Natural killer cell (primary cell): ENCODE data around the gene SARS2. TPM values are rescaled to one million over a fixed set of nuclear protein-coding genes. Genes with fewer than 3 reads are reported as not detected.

Source experiments
- ATAC-seq, 3 donors: fragments of 150-1000 bp in 2 of 3; fragments of 200-7000 bp in 1 of 3; cut with Tn5 transposase; 1 replicate in 1 of 3; 2 replicates in 2 of 3; pipeline ENCODE4 v1.10.0; 2021; ENCODE audit warnings: mild to moderate bottlenecking in 2 of 3, moderate library complexity in 2 of 3
- DNase-seq, 2 donors: peaks; one replicate each; pipeline versions ENCODE4 v3.0.0 to v3.0.0-alpha.2; 2013 to 2021; ENCODE audit warnings: mixed read lengths in 1 of 2
- H3K27ac ChIP-seq: one replicate; pipeline ENCODE4 v1.5.1; 2013; ENCODE audit warnings: mild to moderate bottlenecking, low read length
- H3K27me3 ChIP-seq: one replicate; pipeline ENCODE4 v1.6.1; 2013; ENCODE audit warnings: low read length; ENCODE audit not compliant: control insufficient read depth, insufficient read depth
- H3K36me3 ChIP-seq: one replicate; pipeline ENCODE4 v1.6.1; 2013; ENCODE audit warnings: low read length; ENCODE audit not compliant: control insufficient read depth, insufficient read depth
- H3K4me1 ChIP-seq: one replicate; pipeline ENCODE4 v1.6.1; 2013; ENCODE audit warnings: low read length; ENCODE audit not compliant: control insufficient read depth, insufficient read depth
- H3K4me3 ChIP-seq: one replicate; pipeline ENCODE4 v1.5.1; 2013; ENCODE audit warnings: low read length
- H3K9me3 ChIP-seq: one replicate; pipeline ENCODE4 v1.6.1; 2013; ENCODE audit warnings: low read length; ENCODE audit not compliant: control insufficient read depth, insufficient read depth
- H3K27ac Mint-ChIP-seq, 2 donors: one replicate each; pipeline ENCODE4 v1.8.0; 2022; ENCODE audit warnings: mild to moderate bottlenecking in 2 of 2, mixed read lengths in 2 of 2, moderate library complexity in 1 of 2
- H3K27me3 Mint-ChIP-seq, 2 donors: one replicate each; pipeline ENCODE4 v1.8.0; 2022; ENCODE audit warnings: low read depth in 2 of 2, mixed read lengths in 2 of 2
- H3K36me3 Mint-ChIP-seq: one replicate; pipeline ENCODE4 v1.8.0; 2022; ENCODE audit warnings: mixed read lengths
- H3K4me1 Mint-ChIP-seq, 2 donors: one replicate each; pipeline ENCODE4 v1.8.0; 2022; ENCODE audit warnings: mixed read lengths in 2 of 2
- H3K4me3 Mint-ChIP-seq: one replicate; pipeline ENCODE4 v1.8.0; 2022; ENCODE audit warnings: mild to moderate bottlenecking, moderate library complexity, mixed read lengths
- H3K9me3 Mint-ChIP-seq, 2 donors: one replicate each; pipeline ENCODE4 v1.8.0; 2022; ENCODE audit warnings: mixed read lengths in 2 of 2
- CTCF ChIP-seq: fragments of 200-600 bp; IDR thresholded peaks from one replicate; pipeline ENCODE4 v1.8.0; 2022; ENCODE audit warnings: antibody characterized with exemption
- WGBS: methylation state at CpG from one replicate; pipeline ENCODE4 v1.1.7; 2013; ENCODE audit warnings: missing lambda C conversion rate; ENCODE audit not compliant: insufficient coverage; 5-methylcytosine and 5-hydroxymethylcytosine counted together
- intact Hi-C: fragments of 100-400 bp; cut with micrococcal nuclease; formaldehyde crosslinking; loops from one replicate; pipeline ENCODE4 v1.14.2; 2022
- total RNA-seq, 4 donors: library from RNA; stranded (reverse); fragments of 120-200 nt in 1 of 4; gene quantifications; one replicate each; pipeline versions ENCODE4 v1.2.3 to v1.2.4, GENCODE V29; 2013 to 2022

SARS2 gene
- total RNA-seq, 3 donors from 2014 or later (not counting 1 experiment from before 2014, with no cell fraction given) = 25.4 to 53.0 (median 38.9) TPM

- DNase-seq (no peak), ATAC-seq (no peak)
- Histone ChIP-seq H3K27me3 (no peaks in the 10 kb centered on the region), H3K4me1 (peaks cover 32% of the 10 kb centered on the region), H3K9me3 (peaks cover 4% of the 10 kb centered on the region), H3K4me3 (peak overlapping the region; percentile 82), H3K27ac (peak overlapping the region; percentile 95), H3K36me3 (peaks cover 12% of the 10 kb centered on the region)
- intact Hi-C loops = no loop called here
- Mint-ChIP-seq H3K4me1 (peaks cover 57% of the 10 kb centered on the region in 2 donors), H3K36me3 (no peaks in the 10 kb centered on the region), H3K27ac (peak overlapping the region; percentile 96 to 98), H3K27me3 (no peaks in the 10 kb centered on the region), H3K4me3 (peak overlapping the region; percentile 97), H3K9me3 (no peaks in the 10 kb centered on the region)
- no peak for TF ChIP-seq CTCF
- 60% methylated on average over 3 of the region's 3 CpGs for WGBS
Measured at GRCh38 chr19:38900743-38901190, 29.8 kb downstream of the SARS2 start.

- H3K36me3 Mint-ChIP-seq = no peaks in the 10 kb centered on the region
- peak overlapping the region; percentile 97 for H3K4me3 Mint-ChIP-seq
- ATAC-seq (no peak), DNase-seq (no peak)
- 0% methylated on average over 7 of the region's 8 CpGs for WGBS
- TF ChIP-seq CTCF = no peak
- intact Hi-C loops = no loop called here
- H3K9me3 Mint-ChIP-seq = no peaks in the 10 kb centered on the region
- peak overlapping the region; percentile 96 to 98 for H3K27ac Mint-ChIP-seq
- peaks cover 32% of the 10 kb centered on the region for H3K4me1 ChIP-seq
- H3K4me1 Mint-ChIP-seq = peaks cover 59 to 63% of the 10 kb centered on the region in 2 donors
- peaks cover 4% of the 10 kb centered on the region for H3K9me3 ChIP-seq
- no peaks in the 10 kb centered on the region for H3K27me3 ChIP-seq
- peaks cover 6% of the 10 kb centered on the region for H3K36me3 ChIP-seq
- H3K27me3 Mint-ChIP-seq = no peaks in the 10 kb centered on the region
- peak overlapping the region; percentile 82 for H3K4me3 ChIP-seq
- H3K27ac ChIP-seq = peak overlapping the region; percentile 95
Measured at GRCh38 chr19:38900202-38900629, 30.3 kb downstream of the SARS2 start.

- H3K36me3 Mint-ChIP-seq = no peaks in the 10 kb centered on the region
- H3K4me3 Mint-ChIP-seq = peak within 1 kb of the TSS; percentile 97
- peaks cover 35% of the 10 kb centered on the region for H3K4me1 ChIP-seq
- peaks cover 64 to 65% of the 10 kb centered on the region in 2 donors for H3K4me1 Mint-ChIP-seq
- no peaks in the 10 kb centered on the region for H3K9me3 Mint-ChIP-seq
- H3K27me3 Mint-ChIP-seq = no peaks in the 10 kb centered on the region
- H3K27ac Mint-ChIP-seq = peak within 1 kb of the TSS; percentile 96 to 98
- peak; percentile 82 to 95 (median 82) for ATAC-seq
- no peak for TF ChIP-seq CTCF
- peaks cover 6% of the 10 kb centered on the region for H3K36me3 ChIP-seq
- peak within 1 kb of the TSS; percentile 82 for H3K4me3 ChIP-seq
- H3K27ac ChIP-seq = peak within 1 kb of the TSS; percentile 95
- H3K9me3 ChIP-seq = peaks cover 4% of the 10 kb centered on the region
- under 1% methylated on average over 64 of the region's 64 CpGs for WGBS
- peak; percentile 97 to 100 for DNase-seq
- H3K27me3 ChIP-seq = no peaks in the 10 kb centered on the region
- intact Hi-C loops = loop anchor here (1.0 to 5.0 kb wide), 6 partner anchors 21 to 67 kb away; partner anchors contain the start of genes ECH1, MRPS12, RINL and SARS2
Measured at GRCh38 chr19:38899447-38900201, 30.9 kb downstream of the SARS2 start, which contains the start of the genes NFKBIB and SIRT2. Gene NFKBIB, plus strand, starts transcription at chr19:38899969. Its CDS starts 64 bp downstream, at chr19:38900033. Gene SIRT2, minus strand, starts transcription at chr19:38899618. Its CDS starts 97 bp downstream, at chr19:38899521.
